HG03175 (cell line): ENCODE data around the gene XAGE2.

Experiments used
- ATAC-seq: cut with Tn5 transposase; IDR thresholded peaks from one replicate; pipeline ENCODE4 v1.9.1; 2021; ENCODE audit warnings: mild to moderate bottlenecking, moderate library complexity; ENCODE audit not compliant: unreplicated experiment

The XAGE2 gene

GRCh38 chrX:52422884-52423283, 54.1 kb downstream of the XAGE2 start:
- ATAC-seq = no peak

GRCh38 chrX:52424656-52425055, 55.8 kb downstream of the XAGE2 start:
- no peak for ATAC-seq
